HCT116 (cell line): ENCODE data around the gene COL3A1. TPM values are rescaled to one million over a fixed set of nuclear protein-coding genes. Genes with fewer than 3 reads are reported as not detected.
A peak's percentile ranks its signal among the peaks of the same experiment; 100 is the strongest.

Source experiments
- ATAC-seq: fragments of 200-7000 bp; cut with Tn5 transposase; 2 replicates; pipeline ENCODE4 v1.9.1; 2020; ENCODE audit warnings: mild to moderate bottlenecking, moderate library complexity
- BruUV-seq: library from RNA; stranded (reverse); fragments of 400-500 nt; replicated peaks from 2 replicates; lab custom pipeline; 2021; lab: Mats Ljungman, UMichigan
- CTCF ChIA-PET: fragments of 300-600 bp; sonication (Branson Sonifier 250); formaldehyde crosslinking; loops from one replicate; lab custom pipeline; 2021; ENCODE audit warnings: antibody characterized with exemption; lab: Charles Lee
- POLR2A ChIA-PET: fragments of 300-600, 350-600 bp; sonication (Branson Sonifier 250); formaldehyde crosslinking; loops from one replicate; lab custom pipeline; 2021; ENCODE audit warnings: antibody characterized with exemption; lab: Charles Lee
- RAD21 ChIA-PET, 2 experiments: fragments of 300-600 bp; sonication (Branson Sonifier 250); formaldehyde crosslinking; loops; one replicate each; lab custom pipeline; 2023; ENCODE audit warnings: low total read pairs in 2 of 2; ENCODE audit not compliant: uncharacterized antibody in 2 of 2, unreplicated experiment in 2 of 2, low non-redundant PET in 1 of 2; lab: Charles Lee
- DNase-seq: peaks from one replicate; pipeline ENCODE4 v3.0.0-alpha.2; 2010; ENCODE audit warnings: low read depth, low spot score
- H2AFZ ChIP-seq: fragments of 200-600 bp; shearing (Covaris generic), sonication (generic); 2 replicates; pipeline ENCODE4 v1.6.1; 2017; ENCODE audit warnings: low read depth, mixed run types, mixed read lengths, antibody characterized with exemption, low read length; ENCODE audit not compliant: poor library complexity, severe bottlenecking
- H3K27ac ChIP-seq: 2 replicates; pipeline ENCODE4 v1.5.1; 2012; ENCODE audit warnings: low read depth, low read length
- H3K27me3 ChIP-seq: fragments of 200-600 bp; sonication (generic); 2 replicates; pipeline ENCODE4 v1.6.1; 2016; ENCODE audit warnings: mixed run types, low read length, mixed read lengths; ENCODE audit not compliant: insufficient read depth
- H3K36me3 ChIP-seq, 2 experiments: fragments of 200-500 bp in 1 of 2; fragments of 200-600 bp in 1 of 2; sonication (Bioruptor generic) in 1 of 2; sonication (generic) in 1 of 2; 2 replicates each; pipeline versions ENCODE4 v1.5.1 to v1.6.1; 2014 to 2016; ENCODE audit warnings: low read length in 2 of 2, inconsistent platforms in 1 of 2, mixed read lengths in 1 of 2, mixed run types in 1 of 2; ENCODE audit not compliant: insufficient read depth in 2 of 2, control insufficient read depth in 1 of 2
- H3K4me1 ChIP-seq, 2 experiments: fragments of 200-600 bp in 1 of 2; sonication (generic) in 1 of 2; 2 replicates each; pipeline versions ENCODE4 v1.5.1 to v1.6.1; 2012 to 2017; ENCODE audit warnings: low read length in 2 of 2, inconsistent platforms in 1 of 2, mild to moderate bottlenecking in 1 of 2, mixed read lengths in 1 of 2, mixed run types in 1 of 2, moderate library complexity in 1 of 2; ENCODE audit not compliant: insufficient read depth in 2 of 2, control insufficient read depth in 1 of 2
- H3K4me2 ChIP-seq: fragments of 200-600 bp; sonication (generic); 2 replicates; pipeline ENCODE4 v1.6.1; 2017; ENCODE audit warnings: mixed run types, low read length, mixed read lengths
- H3K4me3 ChIP-seq, 2 experiments: fragments of 200-600 bp in 1 of 2; sonication (generic) in 1 of 2; replicated peaks in 1 of 2; 2 replicates each; pipeline ENCODE4 v1.5.1; 2011 to 2016; ENCODE audit warnings: low read length in 2 of 2, control low read depth in 1 of 2, low read depth in 1 of 2, mild to moderate bottlenecking in 1 of 2, mixed read lengths in 1 of 2, mixed run types in 1 of 2
- H3K79me2 ChIP-seq: fragments of 200-600 bp; sonication (generic); 2 replicates; pipeline ENCODE4 v1.6.1; 2017; ENCODE audit warnings: mild to moderate bottlenecking, mixed run types, low read length, moderate library complexity, mixed read lengths; ENCODE audit not compliant: insufficient read depth
- H3K9ac ChIP-seq: fragments of 200-600 bp; sonication (generic); 2 replicates; pipeline ENCODE4 v1.6.1; 2016; ENCODE audit warnings: low read length, mixed read lengths
- H3K9me2 ChIP-seq: fragments of 200-600 bp; sonication (generic), shearing (Covaris generic); 2 replicates; pipeline ENCODE4 v1.6.1; 2017; ENCODE audit warnings: mixed run types, mild to moderate bottlenecking, moderate library complexity; ENCODE audit not compliant: insufficient read depth
- H3K9me3 ChIP-seq, 2 experiments: fragments of 200-500 bp in 1 of 2; fragments of 200-600 bp in 1 of 2; sonication (Bioruptor generic) in 1 of 2; sonication (generic) in 1 of 2; 2 replicates each; pipeline ENCODE4 v1.6.1; 2014 to 2017; ENCODE audit warnings: low read length in 2 of 2, mixed read lengths in 2 of 2, inconsistent platforms in 1 of 2, low read depth in 1 of 2, mild to moderate bottlenecking in 1 of 2, mixed run types in 1 of 2, moderate library complexity in 1 of 2; ENCODE audit not compliant: control insufficient read depth in 1 of 2, insufficient read depth in 1 of 2
- H4K20me1 ChIP-seq: fragments of 200-600 bp; sonication (generic), shearing (Covaris generic); 2 replicates; pipeline ENCODE4 v1.6.1; 2017; ENCODE audit warnings: mixed run types, mild to moderate bottlenecking, moderate library complexity; ENCODE audit not compliant: insufficient read depth
- EZH2phosphoT487 ChIP-seq: fragments of 200-600 bp; IDR thresholded peaks from 2 replicates; pipeline ENCODE4 v1.6.1; 2018; ENCODE audit warnings: antibody characterized with exemption, borderline replicate concordance
- FOSL1 ChIP-seq: IDR thresholded peaks from 2 replicates; pipeline ENCODE4 v1.6.1; 2012; ENCODE audit warnings: low read depth
- JUND ChIP-seq: IDR thresholded peaks from 2 replicates; pipeline ENCODE4 v1.6.1; 2012
- MAX ChIP-seq: IDR thresholded peaks from 2 replicates; pipeline ENCODE4 v1.6.1; 2012
- POLR2A ChIP-seq: IDR thresholded peaks from 2 replicates; pipeline ENCODE4 v1.7.0; 2011; ENCODE audit warnings: borderline replicate concordance; ENCODE audit not compliant: insufficient read depth, insufficient read length; ENCODE audit errors: extremely low read depth
- RAD21 ChIP-seq: IDR thresholded peaks from 2 replicates; pipeline ENCODE4 v1.6.1; 2012; ENCODE audit warnings: low read depth, mild to moderate bottlenecking
- SIN3A ChIP-seq: IDR thresholded peaks from 2 replicates; pipeline ENCODE4 v1.6.1; 2012; ENCODE audit warnings: low read depth
- SP1 ChIP-seq: IDR thresholded peaks from 2 replicates; pipeline ENCODE4 v1.6.1; 2012; ENCODE audit warnings: low read depth
- SRF ChIP-seq: IDR thresholded peaks from 2 replicates; pipeline ENCODE4 v1.6.1; 2012; ENCODE audit warnings: low read depth
- YY1 ChIP-seq: IDR thresholded peaks from 2 replicates; pipeline ENCODE4 v1.6.1; 2011; ENCODE audit warnings: low read length, low read depth, moderate library complexity, mild to moderate bottlenecking; ENCODE audit not compliant: insufficient replicate concordance; ENCODE audit errors: extremely low read depth
- ZBTB33 ChIP-seq: IDR thresholded peaks from 2 replicates; pipeline ENCODE4 v1.6.1; 2011; ENCODE audit warnings: mild to moderate bottlenecking, low read length, moderate library complexity; ENCODE audit not compliant: insufficient replicate concordance; ENCODE audit errors: extremely low read depth
- ZFX ChIP-seq: fragments of 450-650 bp; IDR thresholded peaks from 2 replicates; pipeline ENCODE4 v1.6.1; 2017
- intact Hi-C: fragments of 100-400 bp; cut with micrococcal nuclease; formaldehyde crosslinking; loops from 2 replicates; pipeline ENCODE4 v1.10.0; 2022
- total RNA-seq: library from RNA; stranded (reverse); gene quantifications from one replicate; pipeline ENCODE4 v1.2.1, GENCODE V29; 2021; ENCODE audit not compliant: unreplicated experiment
- TF ChIP-seq, protein P1 (sequence below): IDR thresholded peaks from 2 replicates; pipeline ENCODE4 v1.6.1; 2012
- TF ChIP-seq, protein P2 (sequence below): IDR thresholded peaks from 2 replicates; pipeline ENCODE4 v1.6.1; 2012; ENCODE audit warnings: low read depth

COL3A1 gene
- total RNA-seq, 1 experiment from 2014 or later: 1.0 TPM

DNA sequence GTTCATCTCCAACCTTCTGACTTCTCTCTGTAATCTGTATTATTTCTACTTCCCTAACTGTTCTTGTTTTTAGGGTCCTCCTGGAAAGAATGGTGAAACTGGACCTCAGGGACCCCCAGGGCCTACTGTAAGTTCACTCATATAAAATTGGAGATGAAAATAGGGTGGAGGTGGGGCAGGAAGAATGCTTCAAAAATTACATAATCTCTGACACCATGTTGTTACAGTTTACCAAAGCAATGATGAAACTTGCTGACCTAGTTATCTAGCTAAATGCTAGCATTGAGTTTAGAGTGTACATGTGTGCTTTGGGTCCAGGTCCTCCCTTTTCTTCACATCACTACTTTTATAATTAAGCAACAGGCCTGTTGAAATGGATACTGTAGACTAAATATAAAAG lies 23.1 kb downstream of the COL3A1 start:
- RAD21 ChIA-PET: no interaction called here

GRCh38 chr2:189000221-189000620 lies 26.0 kb downstream of the COL3A1 start:
- no TSS peak for BruUV-seq
- Histone ChIP-seq H3K27me3 (no peaks in the 10 kb centered on the region), H3K36me3 (no peaks in the 10 kb centered on the region), H3K9ac (no peak overlapping the region), H3K4me2 (no peak overlapping the region), H3K27ac (no peak overlapping the region), H3K9me2 (no peaks in the 10 kb centered on the region), H2AFZ (peak overlapping the region; percentile 81), H3K4me3 (no peak overlapping the region), H3K4me1 (peaks cover 0 to 14% of the 10 kb centered on the region in 2 experiments; a peak in 2 of 4 replicates), H4K20me1 (no peaks in the 10 kb centered on the region), H3K9me3 (no peaks in the 10 kb centered on the region), H3K79me2 (no peaks in the 10 kb centered on the region)
- no peak for ATAC-seq
- no peak for DNase-seq
- RAD21 ChIA-PET: no interaction called here
- POLR2A ChIA-PET: no interaction called here
- intact Hi-C loops: no loop called here
- CTCF ChIA-PET: no interaction called here
- TF ChIP-seq POLR2A: no peak
- TF ChIP-seq ZBTB33: no peak
- no peak for TF ChIP-seq SIN3A
- TF ChIP-seq, protein P1, sequence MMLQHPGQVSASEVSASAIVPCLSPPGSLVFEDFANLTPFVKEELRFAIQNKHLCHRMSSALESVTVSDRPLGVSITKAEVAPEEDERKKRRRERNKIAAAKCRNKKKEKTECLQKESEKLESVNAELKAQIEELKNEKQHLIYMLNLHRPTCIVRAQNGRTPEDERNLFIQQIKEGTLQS: no peak
- TF ChIP-seq FOSL1: no peak
- TF ChIP-seq RAD21: no peak
- no peak for TF ChIP-seq MAX
- no peak for TF ChIP-seq ZFX
- no peak for TF ChIP-seq SP1
- TF ChIP-seq SRF: no peak
- TF ChIP-seq YY1: no peak
- TF ChIP-seq JUND: no peak
- TF ChIP-seq, protein P2, sequence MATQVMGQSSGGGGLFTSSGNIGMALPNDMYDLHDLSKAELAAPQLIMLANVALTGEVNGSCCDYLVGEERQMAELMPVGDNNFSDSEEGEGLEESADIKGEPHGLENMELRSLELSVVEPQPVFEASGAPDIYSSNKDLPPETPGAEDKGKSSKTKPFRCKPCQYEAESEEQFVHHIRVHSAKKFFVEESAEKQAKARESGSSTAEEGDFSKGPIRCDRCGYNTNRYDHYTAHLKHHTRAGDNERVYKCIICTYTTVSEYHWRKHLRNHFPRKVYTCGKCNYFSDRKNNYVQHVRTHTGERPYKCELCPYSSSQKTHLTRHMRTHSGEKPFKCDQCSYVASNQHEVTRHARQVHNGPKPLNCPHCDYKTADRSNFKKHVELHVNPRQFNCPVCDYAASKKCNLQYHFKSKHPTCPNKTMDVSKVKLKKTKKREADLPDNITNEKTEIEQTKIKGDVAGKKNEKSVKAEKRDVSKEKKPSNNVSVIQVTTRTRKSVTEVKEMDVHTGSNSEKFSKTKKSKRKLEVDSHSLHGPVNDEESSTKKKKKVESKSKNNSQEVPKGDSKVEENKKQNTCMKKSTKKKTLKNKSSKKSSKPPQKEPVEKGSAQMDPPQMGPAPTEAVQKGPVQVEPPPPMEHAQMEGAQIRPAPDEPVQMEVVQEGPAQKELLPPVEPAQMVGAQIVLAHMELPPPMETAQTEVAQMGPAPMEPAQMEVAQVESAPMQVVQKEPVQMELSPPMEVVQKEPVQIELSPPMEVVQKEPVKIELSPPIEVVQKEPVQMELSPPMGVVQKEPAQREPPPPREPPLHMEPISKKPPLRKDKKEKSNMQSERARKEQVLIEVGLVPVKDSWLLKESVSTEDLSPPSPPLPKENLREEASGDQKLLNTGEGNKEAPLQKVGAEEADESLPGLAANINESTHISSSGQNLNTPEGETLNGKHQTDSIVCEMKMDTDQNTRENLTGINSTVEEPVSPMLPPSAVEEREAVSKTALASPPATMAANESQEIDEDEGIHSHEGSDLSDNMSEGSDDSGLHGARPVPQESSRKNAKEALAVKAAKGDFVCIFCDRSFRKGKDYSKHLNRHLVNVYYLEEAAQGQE: no peak
- TF ChIP-seq EZH2phosphoT487: no peak

More for the DNA sequence above, 23.1 kb downstream of the COL3A1 start:
- H3K9me2 ChIP-seq: no peaks in the 10 kb centered on the region
- DNase-seq: no peak
- no peak overlapping the region for H2AFZ ChIP-seq
- no peaks in the 10 kb centered on the region for H3K27me3 ChIP-seq
- CTCF ChIA-PET: interaction anchor here (1.9 kb wide), 1 partner anchor 14 kb away, joined by 6 read pairs; no protein-coding TSS in a partner anchor
- peaks cover 0 to 11% of the 10 kb centered on the region in 2 experiments; a peak in 2 of 4 replicates for H3K4me1 ChIP-seq
- TF ChIP-seq SP1: no peak
- TF ChIP-seq, all 23 proteins: peak for 0
- intact Hi-C loops: no loop called here
- no peaks in the 10 kb centered on the region for H3K79me2 ChIP-seq
- no peaks in the 10 kb centered on the region for H3K36me3 ChIP-seq
- H3K9me3 ChIP-seq: no peaks in the 10 kb centered on the region; a peak in 1 of 4 replicates
- no peak overlapping the region for H3K4me2 ChIP-seq
- no peak overlapping the region for H3K27ac ChIP-seq
- POLR2A ChIA-PET: no interaction called here
- no peak for ATAC-seq
- BruUV-seq: no TSS peak
- no peak overlapping the region for H3K9ac ChIP-seq
- H3K4me3 ChIP-seq: no peak overlapping the region
- H4K20me1 ChIP-seq: no peaks in the 10 kb centered on the region
